Mesenchymal stem cell (in vitro differentiated cells and primary cell): Measurements from ENCODE around the gene PDK2.
A peak's percentile ranks its signal among the peaks of the same experiment; 100 is the strongest.

Source experiments
- DNase-seq: peaks from one replicate; pipeline ENCODE4 v3.0.0-alpha.2; 2013
- H2AFZ ChIP-seq: one replicate; pipeline ENCODE4 v1.6.1; 2013; ENCODE audit warnings: low read depth, mild to moderate bottlenecking, control low read depth, inconsistent platforms, low read length, moderate library complexity
- H2AK5ac ChIP-seq: 2 replicates; pipeline ENCODE4 v1.6.1; 2013; ENCODE audit warnings: low read length, moderate library complexity, mild to moderate bottlenecking, inconsistent platforms; ENCODE audit not compliant: severe bottlenecking
- H2BK120ac ChIP-seq: one replicate; pipeline ENCODE4 v1.6.1; 2013; ENCODE audit warnings: low read depth, mild to moderate bottlenecking, inconsistent platforms, low read length, moderate library complexity
- H2BK12ac ChIP-seq, 2 experiments: one replicate each; pipeline ENCODE4 v1.6.1; 2013; ENCODE audit warnings: inconsistent platforms in 2 of 2, low read length in 2 of 2, mild to moderate bottlenecking in 2 of 2, moderate library complexity in 2 of 2, control low read depth in 1 of 2
- H2BK15ac ChIP-seq: one replicate; pipeline ENCODE4 v1.6.1; 2013; ENCODE audit warnings: mild to moderate bottlenecking, low read depth, inconsistent platforms; ENCODE audit not compliant: poor library complexity, severe bottlenecking
- H2BK5ac ChIP-seq: 2 replicates; pipeline ENCODE4 v1.6.1; 2013; ENCODE audit warnings: low read depth, mild to moderate bottlenecking, low read length, control low read depth, inconsistent platforms; ENCODE audit not compliant: poor library complexity, severe bottlenecking
- H3K14ac ChIP-seq, 2 experiments: one replicate each; pipeline ENCODE4 v1.6.1; 2013; ENCODE audit warnings: inconsistent platforms in 2 of 2, low read length in 2 of 2, control low read depth in 1 of 2, mild to moderate bottlenecking in 1 of 2, moderate library complexity in 1 of 2
- H3K18ac ChIP-seq, 2 experiments: one replicate each; pipeline ENCODE4 v1.6.1; 2013; ENCODE audit warnings: inconsistent platforms in 2 of 2, low read length in 2 of 2, control low read depth in 1 of 2, low read depth in 1 of 2, mild to moderate bottlenecking in 1 of 2
- H3K23ac ChIP-seq, 2 experiments: one replicate each; pipeline ENCODE4 v1.6.1; 2013; ENCODE audit warnings: inconsistent platforms in 2 of 2, low read length in 2 of 2, mild to moderate bottlenecking in 2 of 2, moderate library complexity in 2 of 2, control low read depth in 1 of 2
- H3K27ac ChIP-seq: 2 replicates; pipeline ENCODE4 v1.5.1; 2013; ENCODE audit warnings: mild to moderate bottlenecking, moderate library complexity, low read length, control low read depth, inconsistent platforms; ENCODE audit not compliant: poor library complexity, severe bottlenecking
- H3K27me3 ChIP-seq, 2 experiments: 2 replicates each; pipeline versions ENCODE4 v1.6.1 to v1.7.0; 2013; ENCODE audit warnings: low read length in 2 of 2, mild to moderate bottlenecking in 2 of 2, moderate library complexity in 2 of 2, control low read depth in 1 of 2, inconsistent platforms in 1 of 2; ENCODE audit not compliant: control insufficient read depth in 1 of 2, insufficient read depth in 1 of 2
- H3K36me3 ChIP-seq, 2 experiments: 2 replicates each; pipeline versions ENCODE4 v1.6.1 to v1.7.0; 2013; ENCODE audit warnings: low read length in 2 of 2, control low read depth in 1 of 2, inconsistent platforms in 1 of 2, low read depth in 1 of 2, mild to moderate bottlenecking in 1 of 2; ENCODE audit not compliant: insufficient read depth in 2 of 2, control insufficient read depth in 1 of 2
- H3K4ac ChIP-seq, 2 experiments: one replicate each; pipeline ENCODE4 v1.6.1; 2013; ENCODE audit warnings: inconsistent platforms in 2 of 2, low read length in 2 of 2, mild to moderate bottlenecking in 2 of 2, moderate library complexity in 2 of 2, control low read depth in 1 of 2, low read depth in 1 of 2
- H3K4me1 ChIP-seq: 2 replicates; pipeline ENCODE4 v1.6.1; 2013; ENCODE audit warnings: low read depth, low read length, control low read depth; ENCODE audit not compliant: control insufficient read depth, insufficient read depth
- H3K4me2 ChIP-seq: 2 replicates; pipeline ENCODE4 v1.6.1; 2013; ENCODE audit warnings: low read length, mild to moderate bottlenecking, inconsistent platforms; ENCODE audit not compliant: poor library complexity, severe bottlenecking
- H3K4me3 ChIP-seq, 2 experiments: 2 replicates each; pipeline versions ENCODE4 v1.5.1 to v1.7.0; 2013; ENCODE audit warnings: low read length in 2 of 2, mild to moderate bottlenecking in 2 of 2, control low read depth in 1 of 2, low read depth in 1 of 2; ENCODE audit not compliant: insufficient read depth in 1 of 2
- H3K79me1 ChIP-seq: replicated peaks from 2 replicates; pipeline ENCODE4 v1.6.1; 2013; ENCODE audit warnings: mild to moderate bottlenecking, control low read depth, low read length, inconsistent platforms; ENCODE audit not compliant: poor library complexity, severe bottlenecking
- H3K9ac ChIP-seq: 2 replicates; pipeline ENCODE4 v1.7.0; 2013; ENCODE audit warnings: mild to moderate bottlenecking, low read length, moderate library complexity
- H3K9me3 ChIP-seq: 2 replicates; pipeline ENCODE4 v1.7.0; 2013; ENCODE audit warnings: mild to moderate bottlenecking, low read length; ENCODE audit not compliant: control insufficient read depth
- H4K8ac ChIP-seq: one replicate; pipeline ENCODE4 v1.6.1; 2013; ENCODE audit warnings: inconsistent platforms, mild to moderate bottlenecking, low read length, moderate library complexity
- H4K91ac ChIP-seq: one replicate; pipeline ENCODE4 v1.6.1; 2013; ENCODE audit warnings: mild to moderate bottlenecking, low read length, inconsistent platforms
- WGBS: methylation state at CpG from one replicate; pipeline ENCODE4 v1.1.7; 2013; ENCODE audit warnings: mixed read lengths; 5-methylcytosine and 5-hydroxymethylcytosine counted together

The PDK2 gene

DNA sequence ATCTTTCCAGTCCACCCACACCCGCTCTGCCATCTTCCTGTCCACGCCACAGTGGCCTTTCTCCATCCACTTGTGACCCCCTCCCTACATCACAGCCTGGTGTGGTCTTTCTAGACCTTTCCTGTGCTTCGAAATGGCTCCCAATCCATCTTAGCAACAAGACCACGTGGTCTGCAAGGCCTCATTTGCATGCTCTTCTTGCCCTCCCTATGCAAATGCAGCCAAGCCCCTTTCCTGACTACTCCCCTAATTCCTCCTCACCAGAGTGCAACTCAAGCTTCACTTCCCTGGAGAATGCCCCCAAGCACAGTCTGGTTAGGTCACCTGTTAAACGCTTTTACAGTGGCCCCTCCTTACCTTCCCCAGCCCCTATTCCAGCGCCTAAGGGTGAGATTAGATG lies 49.2 kb downstream of the PDK2 start:
- WGBS: 95% methylated on average over 6 of the region's 6 CpGs
- H3K18ac ChIP-seq: no peak overlapping the region
- H2BK15ac ChIP-seq: no peak overlapping the region
- peaks cover 4% of the 10 kb centered on the region for H3K9me3 ChIP-seq
- no peak overlapping the region for H3K27ac ChIP-seq
- H3K23ac ChIP-seq: no peak overlapping the region
- peaks cover 57 to 78% of the 10 kb centered on the region in 2 experiments for H3K36me3 ChIP-seq
- H3K4me3 ChIP-seq: no peak overlapping the region
- no peak overlapping the region for H4K91ac ChIP-seq
- H3K27me3 ChIP-seq: no peaks in the 10 kb centered on the region
- H3K4me2 ChIP-seq: no peak overlapping the region
- H3K9ac ChIP-seq: no peak overlapping the region
- no peak overlapping the region for H2AFZ ChIP-seq
- H3K4me1 ChIP-seq: peaks cover 44% of the 10 kb centered on the region
- H3K4ac ChIP-seq: no peak overlapping the region
- no peak overlapping the region for H2BK5ac ChIP-seq
- H3K14ac ChIP-seq: no peak overlapping the region
- H2BK12ac ChIP-seq: no peak overlapping the region
- H2BK120ac ChIP-seq: no peak overlapping the region
- H4K8ac ChIP-seq: no peak overlapping the region
- peaks cover 29% of the 10 kb centered on the region for H3K79me1 ChIP-seq
- DNase-seq: no peak
- H2AK5ac ChIP-seq: no peak overlapping the region

DNA sequence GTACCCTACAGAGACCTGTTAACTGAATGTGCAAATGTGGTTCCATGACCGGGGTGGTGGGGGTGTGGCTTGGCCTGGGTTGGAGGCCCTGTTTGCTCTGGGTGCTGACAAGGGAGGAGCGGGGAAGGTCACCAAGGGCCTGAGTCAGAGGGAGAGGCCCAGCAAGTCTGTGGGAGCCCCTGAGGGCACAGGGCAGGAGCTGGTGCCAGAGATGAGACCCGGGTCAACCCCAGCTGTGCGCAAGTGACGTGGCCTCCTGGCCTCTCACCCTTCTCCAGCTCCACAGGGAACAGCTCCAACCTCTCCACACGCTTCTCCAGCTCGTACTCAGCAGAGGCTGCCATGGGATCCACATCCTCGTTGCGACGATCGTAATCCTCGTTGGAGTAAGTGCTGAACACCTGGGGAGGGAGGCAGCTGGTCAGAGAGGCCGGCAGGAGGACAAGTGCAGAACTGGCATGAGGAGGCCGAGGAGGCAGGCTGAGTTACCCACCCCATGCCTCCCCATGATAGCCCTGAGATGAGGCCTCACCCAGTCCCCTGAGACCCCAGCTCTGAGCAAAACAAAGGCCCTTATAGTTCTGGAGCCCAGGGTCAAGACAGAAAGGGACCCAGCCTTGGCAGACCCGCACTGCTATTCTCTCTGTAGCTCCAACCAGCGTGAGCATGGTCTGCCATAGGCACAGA lies 49.8 kb downstream of the PDK2 start:
- no peak overlapping the region for H2BK5ac ChIP-seq
- peaks cover 4% of the 10 kb centered on the region for H3K9me3 ChIP-seq
- no peak overlapping the region for H2AK5ac ChIP-seq
- H3K36me3 ChIP-seq: peaks cover 50 to 72% of the 10 kb centered on the region in 2 experiments
- 94% methylated on average over 12 of the region's 16 CpGs for WGBS
- H2BK15ac ChIP-seq: peak overlapping the region; percentile 64
- no peak overlapping the region for H3K18ac ChIP-seq
- no peak overlapping the region for H3K27ac ChIP-seq
- no peak overlapping the region for H3K23ac ChIP-seq
- no peak overlapping the region for H2AFZ ChIP-seq
- peaks cover 45% of the 10 kb centered on the region for H3K4me1 ChIP-seq
- H3K4me3 ChIP-seq: peak overlapping the region in 1 of 2 experiments; percentile 16
- no peak overlapping the region for H4K8ac ChIP-seq
- H2BK120ac ChIP-seq: no peak overlapping the region
- DNase-seq: no peak
- H3K4me2 ChIP-seq: no peak overlapping the region
- peaks cover 25% of the 10 kb centered on the region for H3K79me1 ChIP-seq
- no peak overlapping the region for H4K91ac ChIP-seq
- no peak overlapping the region for H2BK12ac ChIP-seq
- no peak overlapping the region for H3K4ac ChIP-seq
- peak overlapping the region; percentile 30 for H3K9ac ChIP-seq
- no peaks in the 10 kb centered on the region for H3K27me3 ChIP-seq
- no peak overlapping the region for H3K14ac ChIP-seq

DNA sequence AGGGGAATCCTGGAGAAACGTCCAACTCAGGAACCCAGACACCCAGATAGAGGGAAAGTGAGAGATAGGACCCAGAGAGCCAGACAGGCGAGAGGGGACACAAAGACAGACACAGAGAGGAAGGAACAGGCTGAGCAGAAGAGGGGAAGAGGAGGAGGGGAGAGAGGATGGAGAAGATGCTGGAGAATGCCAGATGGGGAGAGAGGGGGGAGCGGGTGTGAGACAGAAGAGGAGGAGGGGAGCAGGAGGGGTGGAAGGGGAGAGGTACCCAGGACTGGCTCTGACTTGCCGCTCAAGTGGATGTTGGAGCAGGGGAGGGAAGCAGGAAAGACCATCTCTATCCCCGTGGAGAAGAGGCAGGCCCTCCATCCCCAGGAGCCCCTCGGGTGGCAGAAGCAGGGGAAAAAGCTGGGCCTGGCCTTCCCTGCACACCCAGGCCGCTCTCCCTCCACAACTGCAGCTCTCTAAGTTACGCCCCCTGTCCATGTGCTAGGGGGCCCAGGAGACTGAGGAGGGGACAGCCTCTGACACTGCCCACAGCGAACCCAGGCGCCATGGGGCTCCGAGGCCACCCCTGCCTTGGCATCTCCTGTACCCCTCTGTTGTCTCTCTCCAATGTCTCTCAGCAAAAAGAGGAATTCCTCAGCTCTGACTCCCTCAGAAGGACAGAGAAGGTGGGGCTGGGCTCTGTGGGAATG lies 50.5 kb downstream of the PDK2 start:
- Histone ChIP-seq H4K91ac (no peak overlapping the region), H2AK5ac (no peak overlapping the region), H4K8ac (peak overlapping the region; percentile 37), H3K18ac (no peak overlapping the region), H2BK15ac (peak overlapping the region; percentile 64), H3K27ac (no peak overlapping the region), H3K36me3 (peaks cover 44 to 65% of the 10 kb centered on the region in 2 experiments), H3K23ac (peak overlapping the region in 1 of 2 experiments; percentile 3), H3K4me1 (peaks cover 45% of the 10 kb centered on the region), H3K4me3 (peak overlapping the region in 1 of 2 experiments; percentile 16), H2BK12ac (no peak overlapping the region), H3K4me2 (no peak overlapping the region), H3K9ac (peak overlapping the region; percentile 30), H2AFZ (no peak overlapping the region), H3K9me3 (no peaks in the 10 kb centered on the region), H3K79me1 (peaks cover 25% of the 10 kb centered on the region), H2BK5ac (no peak overlapping the region), H3K27me3 (no peaks in the 10 kb centered on the region), H2BK120ac (no peak overlapping the region), H3K4ac (peak overlapping the region in 1 of 2 experiments; percentile 70), H3K14ac (no peak overlapping the region)
- no peak for DNase-seq
- WGBS: 85% methylated on average over 10 of the region's 11 CpGs

DNA sequence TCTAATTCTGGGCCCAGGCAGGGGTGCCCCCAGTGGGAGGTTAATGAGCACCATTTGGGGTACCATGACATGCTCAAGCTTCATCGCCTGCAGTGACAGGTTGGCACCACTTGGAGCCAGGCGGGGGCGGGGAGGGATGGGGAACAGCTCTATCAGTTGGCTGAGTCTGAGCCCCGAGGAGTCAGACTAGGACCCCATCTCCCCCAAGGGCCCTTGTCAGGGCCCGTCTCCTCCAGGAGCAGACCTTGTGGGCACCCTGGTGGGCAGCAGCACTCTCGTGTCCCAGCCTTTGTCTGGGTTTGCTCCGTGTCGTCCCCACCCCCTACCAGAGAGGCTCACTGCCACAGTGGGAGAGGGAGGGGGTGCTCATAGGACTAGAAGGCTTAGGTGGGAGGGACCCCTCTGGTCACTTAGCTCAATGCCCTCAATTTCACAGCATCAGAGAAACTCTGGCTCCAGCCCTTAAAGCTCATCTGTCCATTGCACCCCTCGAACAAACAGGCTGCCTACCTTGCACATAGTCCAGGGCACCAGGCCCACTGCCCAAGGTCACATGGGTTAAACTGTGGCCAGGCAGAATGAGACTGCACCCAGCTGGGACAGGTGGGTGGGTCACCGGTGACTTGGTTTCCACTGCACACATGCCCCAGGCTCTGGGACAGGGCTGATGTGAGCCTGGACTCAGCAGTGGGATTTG lies 51.2 kb downstream of the PDK2 start:
- Histone ChIP-seq H2AK5ac (no peak overlapping the region), H3K79me1 (peaks cover 25% of the 10 kb centered on the region)

More for the DNA sequence above, 51.2 kb downstream of the PDK2 start:
- no peak overlapping the region for H4K8ac ChIP-seq
- H3K14ac ChIP-seq: no peak overlapping the region
- no peak overlapping the region for H4K91ac ChIP-seq
- no peaks in the 10 kb centered on the region for H3K27me3 ChIP-seq
- H3K36me3 ChIP-seq: peaks cover 37 to 58% of the 10 kb centered on the region in 2 experiments
- peak overlapping the region; percentile 8 for H3K4me2 ChIP-seq
- H2BK5ac ChIP-seq: no peak overlapping the region
- no peak overlapping the region for H3K27ac ChIP-seq
- no peak overlapping the region for H2BK15ac ChIP-seq
- H3K4ac ChIP-seq: no peak overlapping the region
- peaks cover 45% of the 10 kb centered on the region for H3K4me1 ChIP-seq
- no peak overlapping the region for H3K18ac ChIP-seq
- H3K4me3 ChIP-seq: peak overlapping the region in 1 of 2 experiments; percentile 84
- H3K9me3 ChIP-seq: no peaks in the 10 kb centered on the region
- DNase-seq: no peak
- peak overlapping the region; percentile 81 for H3K9ac ChIP-seq
- H3K23ac ChIP-seq: no peak overlapping the region
- H2AFZ ChIP-seq: no peak overlapping the region
- H2BK120ac ChIP-seq: no peak overlapping the region
- H2BK12ac ChIP-seq: no peak overlapping the region
- 93% methylated on average over 8 of the region's 10 CpGs for WGBS
